IPS-18c (cell line): ENCODE results near the gene NOL4L.

Experiments used
- H3K4me3 ChIP-seq: 2 replicates; pipeline ENCODE4 v1.7.0; 2013; ENCODE audit warnings: low read depth, mild to moderate bottlenecking, low read length, moderate library complexity; ENCODE audit not compliant: insufficient read depth
- H3K9me3 ChIP-seq: one replicate; pipeline ENCODE4 v1.6.1; 2013; ENCODE audit warnings: mild to moderate bottlenecking, low read length, moderate library complexity; ENCODE audit not compliant: control insufficient read depth, insufficient read depth

Gene NOL4L

DNA sequence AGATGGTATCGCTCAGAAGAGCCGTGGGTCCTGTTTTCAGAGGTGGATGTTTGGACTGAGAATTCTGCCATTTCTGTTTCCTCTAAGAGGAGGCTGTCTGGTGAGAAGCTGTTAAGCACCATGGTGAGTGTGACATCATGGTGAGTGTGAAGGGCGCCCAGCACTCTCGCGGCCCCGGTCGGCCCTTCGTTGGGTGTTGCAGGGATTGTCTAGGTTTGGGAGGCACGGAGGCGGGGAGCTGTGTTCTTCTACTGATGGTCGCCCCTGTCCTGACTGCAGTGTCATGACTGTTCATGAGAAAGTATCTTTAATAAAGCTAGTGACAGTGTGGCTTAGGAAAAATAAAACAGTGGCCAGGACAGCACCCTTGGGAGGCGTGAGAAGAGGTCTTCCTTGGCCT lies 70.4 kb downstream of the NOL4L start:
- H3K9me3 ChIP-seq: no peaks in the 10 kb centered on the region

DNA sequence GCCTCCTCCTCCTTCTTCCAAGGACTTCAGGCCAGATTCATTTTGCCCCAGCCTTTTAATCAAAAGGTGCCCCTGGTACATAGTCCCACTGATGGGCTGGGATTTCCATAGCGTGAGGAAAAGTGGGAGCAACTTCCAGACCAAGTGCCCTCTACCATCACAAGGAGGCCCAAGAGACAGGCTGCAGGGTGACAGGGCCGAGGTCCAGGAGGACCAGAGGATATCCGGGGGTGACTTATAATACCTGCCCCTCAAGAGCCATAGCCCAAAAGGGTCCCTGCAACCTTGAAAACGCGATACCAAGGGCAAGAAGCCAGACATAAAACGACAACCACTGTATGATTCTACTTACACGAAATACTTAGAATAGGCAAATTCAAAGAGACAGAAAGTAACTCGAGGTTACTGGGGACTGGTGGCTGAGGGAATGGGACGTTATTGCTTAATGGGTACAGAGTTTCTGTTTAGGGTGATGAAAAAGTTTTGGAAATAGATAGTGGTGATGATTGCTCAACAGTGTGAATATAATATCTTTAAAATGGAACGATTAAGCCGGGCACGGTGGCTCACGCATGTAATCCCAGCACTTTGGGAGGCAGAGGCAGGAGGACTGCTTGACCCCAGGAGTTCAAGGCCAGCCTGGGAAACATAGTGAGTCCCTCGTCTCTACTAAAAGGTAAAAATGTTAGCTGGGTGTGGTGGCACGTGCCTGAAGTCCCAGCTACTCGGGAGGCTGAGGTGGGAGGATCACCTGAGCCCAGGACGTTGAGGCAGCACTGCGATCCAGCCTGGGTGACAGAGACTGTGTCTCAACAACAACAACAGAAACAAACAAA lies 71.9 kb downstream of the NOL4L start:
- H3K4me3 ChIP-seq: no peak overlapping the region
- H3K9me3 ChIP-seq: no peaks in the 10 kb centered on the region

More for the DNA sequence above, 70.4 kb downstream of the NOL4L start:
- no peak overlapping the region for H3K4me3 ChIP-seq

DNA sequence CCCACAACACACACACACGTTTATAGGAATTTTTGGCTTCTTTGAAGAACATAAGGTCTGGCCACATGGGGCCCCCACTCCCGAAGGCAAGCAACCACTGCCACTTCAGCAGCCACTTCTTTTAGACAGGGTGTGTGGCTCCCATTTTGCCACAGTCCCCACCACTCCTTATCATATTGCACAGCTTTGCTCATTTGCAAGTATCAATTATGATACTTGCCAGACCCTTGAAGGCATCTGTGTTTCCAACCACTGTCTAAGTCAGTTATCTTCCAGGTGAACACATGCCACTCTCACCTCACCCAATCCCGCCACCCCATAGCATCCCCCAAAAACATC lies 73.1 kb downstream of the NOL4L start:
- H3K9me3 ChIP-seq: no peaks in the 10 kb centered on the region

DNA sequence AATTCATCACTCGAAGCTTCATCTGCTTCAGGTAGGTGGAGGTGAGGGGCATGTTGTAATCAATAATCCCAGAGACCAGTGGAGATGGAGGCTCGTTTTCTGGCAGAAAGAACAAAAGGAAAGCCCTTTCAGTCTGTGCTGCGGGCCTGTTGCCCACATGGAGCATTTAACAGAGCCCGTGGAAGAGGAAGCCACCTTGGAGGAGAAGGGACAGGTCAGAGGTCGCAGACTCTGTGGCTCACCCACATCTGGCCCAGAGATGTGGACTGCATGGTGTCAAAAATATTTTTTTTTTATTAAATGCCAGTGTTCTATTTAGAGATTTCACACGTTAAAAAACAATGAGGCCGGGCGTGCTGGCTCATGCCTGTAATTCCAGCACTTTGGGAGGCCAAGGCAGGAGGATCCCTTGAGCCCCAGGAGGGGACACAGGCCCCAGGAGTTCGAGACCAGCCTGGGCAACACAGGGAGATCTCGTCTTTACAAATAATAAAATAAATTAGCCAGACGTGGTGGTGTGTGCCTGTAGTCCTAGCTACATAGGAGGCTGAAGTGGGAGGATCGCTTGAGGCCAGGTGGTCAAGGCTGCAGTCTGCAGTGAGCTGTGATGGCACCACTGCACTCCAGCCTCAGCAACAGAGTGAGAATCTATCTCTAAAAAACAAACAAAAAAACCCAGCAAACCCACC lies 73.6 kb downstream of the NOL4L start:
- H3K4me3 ChIP-seq: no peak overlapping the region
- no peaks in the 10 kb centered on the region for H3K9me3 ChIP-seq

More for the DNA sequence above, 73.1 kb downstream of the NOL4L start:
- no peak overlapping the region for H3K4me3 ChIP-seq

DNA sequence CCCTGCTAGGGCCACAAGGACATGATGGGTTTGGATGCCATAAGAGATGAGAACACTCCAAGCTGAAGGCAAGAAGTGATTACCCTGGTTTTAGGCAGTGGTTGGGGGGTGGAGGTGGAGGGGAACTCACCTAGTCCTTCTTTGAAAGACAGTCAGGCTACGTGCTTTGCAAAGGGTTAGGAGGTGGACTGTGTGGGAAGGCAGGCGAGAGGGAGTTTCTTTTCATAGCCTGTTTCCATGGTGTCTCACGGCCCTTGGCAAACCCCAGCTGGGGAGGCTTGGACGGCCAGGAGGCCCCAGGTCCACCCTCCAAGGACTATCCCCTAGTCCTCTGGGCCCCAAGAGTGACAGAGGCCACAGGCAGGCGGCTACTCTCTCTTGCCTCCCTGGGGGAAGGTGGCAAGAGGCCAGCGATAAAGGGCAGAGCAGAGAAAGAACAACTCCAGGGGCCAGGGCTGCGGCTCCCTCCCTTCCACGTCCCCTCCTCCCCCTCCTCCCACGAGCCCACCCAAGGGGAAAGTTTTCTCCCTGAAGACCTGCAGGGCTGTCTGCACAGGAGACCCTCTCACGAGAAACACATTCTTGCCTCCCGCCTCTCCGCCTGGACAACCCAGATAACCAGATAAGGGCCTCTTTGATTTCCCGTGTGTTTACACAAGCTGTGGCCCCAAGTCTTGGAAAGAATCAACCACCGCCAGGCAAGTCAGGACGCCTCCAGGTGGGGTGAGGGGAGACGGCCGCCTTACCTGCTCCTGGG lies 74.4 kb downstream of the NOL4L start:
- no peak overlapping the region for H3K4me3 ChIP-seq

DNA sequence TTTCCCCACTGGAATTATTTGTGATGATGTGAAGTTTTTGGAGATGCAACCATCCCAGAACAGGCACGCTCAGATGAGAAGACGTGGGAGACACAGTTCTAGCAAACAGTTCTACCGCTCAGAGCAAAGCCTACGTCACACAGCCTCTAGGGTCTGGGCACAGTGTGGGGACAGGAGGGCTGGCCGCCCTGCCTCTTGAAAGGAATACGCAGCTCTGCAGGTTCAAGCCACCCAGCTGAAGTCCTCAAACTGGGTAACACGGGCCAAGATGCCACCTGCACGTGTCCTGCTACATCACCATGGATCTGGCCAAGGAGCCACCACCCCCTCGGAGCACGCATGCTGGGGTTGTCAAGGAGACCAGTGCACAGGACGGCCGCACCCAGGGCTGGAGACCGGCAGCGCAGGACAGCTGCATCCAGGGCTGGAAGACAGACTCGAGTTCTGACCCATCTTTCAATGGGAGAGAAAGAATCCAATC lies 75.0 kb downstream of the NOL4L start:
- H3K4me3 ChIP-seq: no peak overlapping the region
- H3K9me3 ChIP-seq: no peaks in the 10 kb centered on the region

More for the DNA sequence above, 74.4 kb downstream of the NOL4L start:
- H3K9me3 ChIP-seq: no peaks in the 10 kb centered on the region

DNA sequence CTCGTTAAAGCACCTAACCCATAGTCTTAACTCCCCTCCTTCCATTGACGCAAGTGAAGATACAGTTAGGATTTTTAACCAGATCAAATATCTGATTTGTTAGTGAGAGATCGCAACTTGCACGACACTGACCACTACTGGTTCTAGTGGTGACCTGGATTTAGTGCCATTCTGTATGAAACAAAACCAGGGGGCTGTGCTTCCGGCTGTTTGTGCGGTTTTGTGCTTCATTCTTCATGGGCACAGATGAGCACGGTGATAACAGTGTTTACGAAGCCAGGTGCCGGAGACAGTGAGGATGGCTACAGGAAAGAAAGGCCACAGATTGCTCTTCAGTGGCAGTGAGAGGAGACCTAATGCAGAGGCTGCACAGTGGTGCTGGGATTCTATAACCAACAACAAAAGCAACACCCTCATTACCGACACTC lies 75.5 kb downstream of the NOL4L start:
- Histone ChIP-seq H3K4me3 (no peak overlapping the region), H3K9me3 (no peaks in the 10 kb centered on the region)

DNA sequence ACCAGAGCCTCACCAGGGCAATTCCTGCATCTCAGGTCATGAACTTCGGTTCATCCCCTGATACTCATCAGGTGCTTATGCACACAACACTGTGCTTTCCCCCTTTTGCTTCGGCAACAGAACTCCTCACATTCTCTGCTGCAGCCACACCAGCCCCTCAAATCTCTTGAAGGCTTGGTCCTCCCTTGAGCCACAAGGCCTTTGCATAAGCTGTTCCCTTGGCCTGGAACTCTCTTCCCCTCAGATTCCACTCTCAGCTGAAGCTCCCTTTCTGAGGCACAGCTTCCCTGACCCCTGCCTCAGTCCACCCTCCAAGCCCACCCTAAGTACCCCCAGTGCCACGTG lies 76.4 kb downstream of the NOL4L start:
- Histone ChIP-seq H3K4me3 (no peak overlapping the region), H3K9me3 (no peaks in the 10 kb centered on the region)

DNA sequence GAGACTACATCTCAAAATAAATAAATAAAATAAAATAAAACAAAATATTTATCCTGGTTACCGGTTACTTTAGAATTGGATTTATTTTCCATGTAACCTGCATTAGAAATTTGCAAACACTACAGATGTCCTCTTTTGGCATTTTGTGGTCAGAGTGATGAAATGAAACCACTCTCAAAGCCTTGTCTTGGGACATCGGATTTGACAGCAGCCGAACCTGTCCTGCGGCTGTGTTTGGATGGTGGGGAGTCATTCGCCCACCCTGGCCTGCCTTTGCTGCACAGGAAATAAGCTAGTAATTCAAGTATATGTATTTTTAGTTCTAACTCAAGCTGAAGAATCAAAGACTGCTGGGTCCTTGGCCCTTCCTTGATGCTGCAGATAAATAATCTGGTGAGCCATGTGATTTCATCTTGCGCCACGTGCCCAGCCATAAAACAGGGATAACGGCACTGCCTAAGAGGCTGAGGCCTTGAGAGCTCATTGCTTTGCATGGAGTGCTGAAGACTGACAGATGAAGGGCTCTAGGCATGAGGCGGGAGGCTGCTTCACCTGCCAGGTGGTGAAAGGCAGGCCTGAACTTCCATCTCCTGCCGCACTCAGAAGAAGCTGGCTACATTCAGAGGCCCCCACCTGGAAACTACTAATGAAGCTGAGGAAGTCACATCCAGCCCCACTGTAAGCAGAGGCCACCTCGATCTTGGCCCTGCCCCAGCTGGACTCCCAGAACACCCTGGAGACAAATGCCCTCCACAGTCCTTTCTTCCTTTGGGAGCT lies 76.9 kb downstream of the NOL4L start:
- Histone ChIP-seq H3K9me3 (no peaks in the 10 kb centered on the region), H3K4me3 (no peak overlapping the region)

DNA sequence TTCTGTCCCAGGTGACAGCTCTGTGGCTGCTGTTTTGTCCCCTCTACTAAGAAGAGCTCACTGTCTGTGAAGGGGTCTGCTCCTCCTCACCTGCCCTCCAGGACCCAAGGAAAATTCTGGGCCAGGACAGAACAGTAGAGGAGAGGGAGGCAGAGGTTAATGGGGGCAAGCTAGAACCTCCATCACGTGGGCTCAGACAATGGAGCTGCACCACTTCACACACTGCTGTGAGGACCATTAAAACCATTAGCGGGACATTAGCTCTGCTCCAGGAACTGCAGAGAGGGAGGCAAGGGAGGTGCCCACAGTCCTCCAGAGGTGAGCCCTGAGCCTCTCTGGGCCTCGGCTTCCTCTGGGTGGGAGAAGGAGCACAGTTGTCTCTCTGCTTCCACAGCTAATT lies 78.4 kb downstream of the NOL4L start:
- no peak overlapping the region for H3K4me3 ChIP-seq
- no peaks in the 10 kb centered on the region for H3K9me3 ChIP-seq

DNA sequence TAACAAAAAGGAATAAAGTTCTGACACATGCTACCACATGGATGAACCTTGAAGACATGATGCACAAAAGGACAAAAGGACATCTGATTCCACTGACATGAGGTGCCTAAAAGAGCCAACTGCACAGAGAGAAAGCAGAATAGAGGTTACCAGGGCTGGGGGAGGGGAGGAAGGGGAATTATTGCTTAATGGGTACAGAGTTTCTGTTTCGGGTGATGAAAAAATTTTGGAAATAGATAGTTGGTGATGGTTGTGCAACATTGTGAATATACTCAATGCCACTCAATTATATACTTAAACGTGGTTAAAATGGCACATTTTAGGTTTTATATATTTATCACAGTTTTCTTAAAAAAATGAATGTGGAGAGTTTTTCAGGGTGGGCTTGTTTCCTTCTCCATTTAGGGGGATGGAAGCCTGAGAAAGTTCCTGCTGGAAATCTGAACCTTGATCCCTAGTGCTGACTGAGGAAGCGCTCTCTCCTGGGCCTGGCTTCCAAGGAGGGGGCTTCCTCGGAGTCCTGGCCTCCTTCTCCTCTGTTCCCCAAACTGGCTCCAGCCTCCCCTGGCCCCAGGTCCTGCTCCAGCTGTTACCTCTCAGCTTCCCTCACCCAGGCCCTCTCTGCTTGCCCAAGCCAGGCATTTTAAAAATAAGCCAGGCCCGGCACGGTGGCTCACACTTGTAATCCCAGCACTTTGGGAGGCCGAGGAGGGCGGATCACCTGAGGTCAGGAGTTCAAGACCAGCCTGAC lies 79.2 kb downstream of the NOL4L start:
- Histone ChIP-seq H3K9me3 (no peaks in the 10 kb centered on the region), H3K4me3 (no peak overlapping the region)

DNA sequence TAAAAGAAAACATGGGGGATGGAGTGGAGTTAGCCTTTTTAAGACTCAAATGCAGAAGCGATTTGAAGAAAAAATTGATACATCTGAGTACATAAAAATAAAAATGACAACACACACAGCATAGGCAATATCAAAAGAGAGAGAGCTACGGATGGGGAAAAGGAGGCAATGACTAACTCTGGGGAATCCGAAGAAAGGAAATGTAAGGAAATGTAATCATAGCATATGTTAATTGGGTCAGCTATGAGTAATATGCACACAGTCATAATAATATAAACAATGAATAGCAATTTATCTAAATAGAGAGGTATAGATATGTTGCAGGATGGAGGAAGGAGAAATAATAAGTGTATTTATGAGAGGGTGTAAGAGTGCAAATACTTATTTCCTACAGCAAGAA lies 83.4 kb downstream of the NOL4L start:
- Histone ChIP-seq H3K9me3 (no peaks in the 10 kb centered on the region), H3K4me3 (no peak overlapping the region)

DNA sequence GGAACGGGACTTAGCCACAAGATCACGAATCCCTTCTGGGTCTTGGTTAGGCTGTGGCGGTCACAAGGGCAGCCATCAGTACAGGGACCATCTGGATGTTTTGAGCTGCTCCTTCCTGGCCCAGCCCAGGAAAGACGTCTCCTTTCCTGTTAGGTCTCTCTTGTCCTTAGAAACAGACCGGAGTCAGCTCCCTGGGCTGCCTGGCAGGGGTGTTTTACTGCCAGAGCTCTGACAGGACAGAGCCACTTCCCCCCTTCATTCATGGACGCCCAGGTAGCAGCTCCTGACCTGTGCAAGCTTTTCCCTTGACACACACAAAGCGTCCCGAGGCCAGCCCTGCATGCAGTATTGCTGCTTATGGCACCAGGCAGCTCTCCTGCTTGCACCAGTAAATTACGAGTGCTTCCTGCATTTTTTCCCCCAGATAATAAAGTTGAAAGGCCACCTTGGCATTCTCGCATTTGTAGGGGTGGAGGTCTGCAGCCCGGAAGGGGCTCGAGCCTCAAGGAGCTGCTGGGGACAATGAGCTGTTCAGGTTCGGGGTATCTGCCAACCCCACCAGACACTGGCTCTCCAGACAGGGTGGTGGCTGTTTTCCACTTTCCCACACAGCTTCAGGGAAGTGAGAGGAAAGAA lies 87.4 kb downstream of the NOL4L start:
- Histone ChIP-seq H3K4me3 (no peak overlapping the region), H3K9me3 (no peaks in the 10 kb centered on the region)

DNA sequence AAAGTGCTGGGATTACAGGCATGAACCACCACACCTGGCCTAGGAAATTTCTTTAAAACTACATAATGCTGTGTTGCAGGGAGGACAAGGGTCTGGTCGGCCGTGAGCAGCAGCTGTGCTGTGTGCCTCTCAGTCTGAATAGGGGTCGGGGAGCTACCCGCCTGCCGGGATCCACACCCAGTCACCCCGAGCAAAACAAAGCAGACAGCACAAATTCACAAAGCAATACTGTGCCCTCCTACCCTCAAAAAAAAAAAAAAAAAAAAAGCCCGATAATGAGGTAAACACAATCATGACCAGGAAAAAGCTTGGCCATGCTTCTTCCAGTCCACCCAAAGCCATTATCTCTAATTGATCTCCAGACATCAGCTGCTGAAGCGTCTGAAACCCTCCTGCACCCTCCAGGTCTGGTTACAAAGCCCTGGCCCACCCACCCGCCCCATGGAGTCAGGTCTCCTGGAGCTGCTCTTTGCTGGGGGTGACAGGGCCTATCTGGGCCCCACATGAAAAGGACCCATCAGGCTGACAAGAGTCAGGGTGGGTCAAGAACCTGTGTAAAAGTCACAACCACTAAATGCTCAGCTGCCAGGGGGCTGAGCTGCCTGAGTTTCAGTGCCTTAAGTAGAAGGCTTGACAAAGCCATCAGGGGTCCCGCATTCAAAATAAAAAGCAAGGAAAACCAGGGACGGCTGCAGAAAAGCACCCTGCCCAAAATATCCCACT lies 88.2 kb downstream of the NOL4L start:
- Histone ChIP-seq H3K4me3 (no peak overlapping the region), H3K9me3 (no peaks in the 10 kb centered on the region)

DNA sequence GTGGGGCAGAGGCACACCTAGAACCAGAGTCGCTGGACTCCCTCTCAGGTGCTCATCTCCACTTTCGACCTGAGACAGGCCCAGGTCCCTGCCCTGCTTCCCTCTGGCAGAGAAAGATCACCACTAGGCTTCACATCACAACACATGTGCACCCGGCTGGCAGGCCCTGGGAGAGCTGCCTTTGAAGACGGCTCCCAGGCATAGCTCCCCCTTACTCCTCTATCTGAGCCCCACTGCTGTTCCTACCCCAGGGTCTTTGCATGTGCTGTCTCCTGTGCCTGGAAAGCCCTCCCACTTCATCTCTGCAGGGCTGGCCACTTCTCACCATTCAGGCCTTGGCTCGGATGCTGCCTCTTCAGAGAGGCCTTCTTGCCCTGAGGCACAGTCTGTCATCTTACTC lies 89.2 kb downstream of the NOL4L start:
- Histone ChIP-seq H3K4me3 (no peak overlapping the region), H3K9me3 (no peaks in the 10 kb centered on the region)

DNA sequence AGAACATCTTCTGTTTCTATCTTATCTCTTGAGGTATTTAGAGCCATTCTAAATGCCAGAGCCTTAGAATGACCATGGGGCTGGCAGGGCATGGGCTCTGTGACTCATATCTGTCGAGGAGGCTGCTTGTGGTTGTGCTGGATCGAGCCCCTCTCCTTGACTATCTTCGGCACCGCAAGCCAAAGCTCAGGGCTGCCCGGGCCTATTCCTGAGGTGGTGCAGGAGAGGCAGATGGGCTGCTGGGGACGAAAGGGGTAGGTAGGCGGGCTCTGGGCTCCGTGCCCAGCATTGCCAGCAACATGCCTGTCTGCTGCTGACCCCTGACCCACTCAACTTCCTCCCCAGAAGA lies 89.9 kb downstream of the NOL4L start:
- H3K4me3 ChIP-seq: no peak overlapping the region
- no peaks in the 10 kb centered on the region for H3K9me3 ChIP-seq
